Stimulated activated CD4-positive, alpha-beta T cell treated with anti-CD3 and anti-CD28 coated beads, Interleukin-4, amount 100 ng/mL, for 4 hours (primary cell): ENCODE data around the gene QPCT.
"Not testable (repeated sequence)": the region's sequence is repeated elsewhere in the genome, so short reads cannot be mapped to it uniquely, and the experiment has no call there.

Experiments used
- DNase-seq, 2 experiments: peaks; one replicate each; pipeline ENCODE4 v3.0.0-alpha.2; 2020

QPCT gene

DNA sequence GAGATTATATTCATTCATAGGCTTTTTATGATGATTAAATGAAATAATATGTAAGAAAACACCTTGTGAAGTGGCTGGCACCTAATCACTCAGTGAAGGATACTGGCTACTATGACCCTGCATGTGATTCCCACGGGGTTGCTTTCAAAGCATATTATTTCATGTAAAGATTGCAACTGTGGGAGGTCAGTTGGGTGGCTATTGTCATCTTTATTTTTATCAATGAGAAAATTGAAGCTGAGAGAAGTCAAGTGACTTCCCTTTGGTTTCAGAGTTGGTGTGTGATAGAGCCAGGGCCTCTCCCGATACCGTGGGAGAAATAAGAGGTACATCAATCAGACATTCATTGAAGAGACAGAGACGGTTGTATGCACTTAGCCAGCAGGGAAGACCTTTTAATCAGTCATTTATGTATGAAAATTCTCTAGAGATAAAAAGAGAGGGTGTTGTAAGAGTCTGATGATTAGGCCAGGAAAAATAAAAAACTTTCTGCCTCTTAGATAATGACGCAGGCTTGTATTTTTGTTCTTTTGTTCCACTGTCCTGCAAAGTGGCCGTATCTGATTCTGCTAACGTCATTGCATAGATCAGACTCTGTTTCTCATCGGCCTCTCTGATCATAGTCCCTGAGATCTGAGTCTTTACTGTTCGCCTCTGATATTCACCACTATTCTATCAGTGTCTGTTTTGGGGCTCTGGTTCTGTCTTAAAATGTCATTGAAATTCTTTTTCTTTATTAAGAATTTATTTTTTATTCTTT lies 50.5 kb downstream of the QPCT start:
- no peak for DNase-seq

DNA sequence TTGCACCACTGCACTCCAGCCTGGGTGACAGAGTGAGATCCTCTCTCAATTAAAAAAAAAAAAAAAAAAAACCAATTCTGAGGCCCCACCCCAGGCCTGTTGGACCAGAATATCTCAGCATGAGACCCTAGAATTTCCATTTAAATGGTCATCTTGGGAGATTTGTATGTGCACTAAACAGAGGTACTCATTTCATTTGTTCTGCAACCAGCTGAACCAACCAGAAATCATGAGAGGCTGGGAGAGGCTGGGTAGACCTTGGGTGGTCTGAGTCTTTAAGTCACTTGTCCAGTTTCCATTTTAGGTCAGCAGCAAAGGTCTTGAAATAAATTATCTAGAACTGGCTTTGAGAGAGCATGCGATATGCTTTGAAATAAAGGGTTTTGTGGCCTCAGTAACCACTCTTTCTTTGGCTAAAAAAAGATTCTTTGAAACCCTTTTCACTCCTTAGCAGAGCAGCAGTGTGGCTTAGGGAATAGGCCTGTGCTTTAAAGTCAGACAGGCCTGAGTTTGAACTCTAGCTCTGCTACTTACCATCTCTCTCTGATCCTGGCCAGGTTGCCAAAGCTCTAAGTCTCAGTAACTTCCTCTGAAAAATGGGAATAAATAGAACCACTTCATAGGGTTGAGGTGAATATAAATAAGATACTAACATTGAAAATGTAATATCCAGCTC lies 52.6 kb downstream of the QPCT start:
- DNase-seq: no peak

DNA sequence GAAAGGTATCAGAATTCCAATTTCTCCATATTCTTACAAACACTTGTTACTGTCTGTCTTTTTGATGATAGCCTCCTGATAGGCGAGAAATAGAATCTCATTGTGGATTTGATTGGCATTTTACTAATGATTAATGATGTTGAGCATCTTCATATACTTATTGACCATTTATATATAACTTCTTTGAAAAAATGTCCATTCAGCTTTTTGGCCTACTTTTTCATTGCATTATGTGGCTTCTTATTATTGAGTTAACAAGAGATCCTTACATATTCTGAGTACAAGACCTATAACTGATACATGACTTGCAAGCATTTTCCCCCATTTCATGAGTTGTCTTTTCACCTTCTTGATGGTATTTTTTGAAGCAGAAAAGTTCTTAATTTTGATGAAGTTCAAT lies 54.6 kb downstream of the QPCT start:
- DNase-seq: no peak

DNA sequence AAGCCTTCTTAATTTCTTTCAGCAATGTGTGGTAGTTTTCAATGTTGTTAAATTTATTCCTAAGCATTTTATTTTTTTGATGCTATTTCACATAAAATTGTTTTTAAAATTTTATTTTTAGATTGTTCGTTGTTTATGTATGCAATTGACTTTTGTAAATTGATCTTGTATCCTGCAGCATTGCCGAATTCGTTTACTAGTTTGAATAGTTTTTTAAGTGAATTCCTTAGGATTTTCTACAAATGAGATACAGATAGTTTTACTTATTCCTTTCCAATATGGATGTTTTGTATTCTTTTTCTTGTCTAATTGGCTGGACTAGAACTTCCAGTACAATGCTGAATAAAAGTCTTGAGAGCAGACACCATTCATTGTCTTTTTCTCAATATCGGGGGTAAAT lies 55.6 kb downstream of the QPCT start:
- no peak for DNase-seq

DNA sequence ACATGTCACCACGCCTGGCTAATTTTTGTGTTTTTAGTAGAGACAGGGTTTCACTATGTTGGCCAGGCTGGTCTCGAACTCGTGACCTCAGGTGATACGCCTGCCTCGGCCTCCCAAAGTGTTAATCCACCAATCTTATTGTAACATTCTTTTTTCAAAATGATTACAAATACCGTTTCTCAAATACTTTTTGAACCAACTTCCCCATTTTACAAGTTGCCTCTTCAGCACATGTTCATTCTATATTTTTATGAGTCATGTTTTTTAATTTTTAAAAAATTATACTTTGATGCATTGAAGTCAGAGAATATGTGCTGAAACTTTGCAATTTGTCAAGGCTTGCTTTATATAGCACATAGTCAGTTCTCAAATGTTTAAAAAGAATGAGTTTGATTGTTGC lies 58.2 kb downstream of the QPCT start:
- DNase-seq: no peak

DNA sequence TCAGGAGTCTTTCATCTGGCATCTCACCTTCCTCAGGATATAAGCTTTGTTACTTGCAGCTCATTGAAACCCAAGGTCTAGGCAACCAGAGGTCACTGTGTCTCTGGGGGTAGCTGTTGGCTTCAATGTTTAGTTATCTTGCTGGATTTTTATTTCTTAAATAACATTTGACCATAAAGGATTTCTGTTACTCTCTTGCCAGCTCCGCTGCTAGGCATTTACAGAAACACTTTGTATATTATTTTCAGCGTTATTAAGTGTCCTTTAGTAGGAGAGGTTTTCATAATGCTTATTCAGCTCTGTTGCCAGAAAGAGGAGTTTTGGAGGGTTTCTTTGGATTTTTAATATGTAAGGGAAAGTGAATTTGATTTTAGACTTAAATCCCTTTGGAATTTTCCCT lies 61.4 kb downstream of the QPCT start:
- no peak for DNase-seq

DNA sequence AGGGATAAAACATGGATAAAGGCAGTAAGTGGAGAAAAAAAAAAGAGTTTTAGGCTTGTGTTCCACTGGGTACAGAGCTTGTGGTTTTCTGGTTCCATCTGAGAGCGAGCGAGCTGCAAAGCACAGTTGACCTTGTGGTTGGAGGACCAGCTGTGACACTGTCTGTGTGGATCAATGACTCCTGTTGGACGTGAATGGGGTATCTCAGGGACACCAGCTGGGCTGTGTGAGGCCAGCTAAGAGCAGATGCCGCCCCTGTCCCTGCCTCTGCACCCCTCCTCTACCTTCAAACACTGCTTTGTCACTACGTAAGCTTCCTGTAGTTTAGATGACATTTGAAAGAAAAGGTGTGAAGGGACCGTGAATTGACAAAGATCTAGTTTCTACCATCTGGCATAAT lies 67.8 kb downstream of the QPCT start:
- DNase-seq: no peak

DNA sequence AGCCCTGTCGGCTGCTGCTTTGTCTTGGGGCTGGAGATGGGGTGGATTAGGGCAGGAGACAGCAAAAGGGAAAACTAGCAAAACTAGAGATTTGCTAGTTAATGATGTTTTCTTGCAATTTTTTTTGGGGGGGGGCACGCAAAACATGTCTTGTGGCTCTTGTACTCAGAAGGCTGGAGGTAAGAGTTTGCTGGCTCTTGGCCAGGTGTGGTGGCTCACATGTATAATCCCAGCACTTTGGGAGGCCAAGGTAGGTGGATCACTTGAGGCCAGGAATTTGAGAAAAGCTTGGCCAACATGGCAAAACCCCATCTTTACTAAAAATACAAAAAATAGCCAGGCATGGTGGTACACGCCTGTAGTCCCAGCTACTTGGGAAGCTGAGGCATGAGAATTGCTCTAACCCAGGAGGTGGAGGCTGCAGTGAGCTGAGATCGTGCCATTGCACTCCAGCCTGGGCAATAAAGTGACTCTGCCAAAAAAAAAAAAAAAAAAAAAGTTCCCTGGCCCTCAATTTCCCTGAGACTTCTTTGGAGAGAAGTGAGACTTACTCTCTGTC lies 69.6 kb downstream of the QPCT start:
- DNase-seq: not testable (repeated sequence)

DNA sequence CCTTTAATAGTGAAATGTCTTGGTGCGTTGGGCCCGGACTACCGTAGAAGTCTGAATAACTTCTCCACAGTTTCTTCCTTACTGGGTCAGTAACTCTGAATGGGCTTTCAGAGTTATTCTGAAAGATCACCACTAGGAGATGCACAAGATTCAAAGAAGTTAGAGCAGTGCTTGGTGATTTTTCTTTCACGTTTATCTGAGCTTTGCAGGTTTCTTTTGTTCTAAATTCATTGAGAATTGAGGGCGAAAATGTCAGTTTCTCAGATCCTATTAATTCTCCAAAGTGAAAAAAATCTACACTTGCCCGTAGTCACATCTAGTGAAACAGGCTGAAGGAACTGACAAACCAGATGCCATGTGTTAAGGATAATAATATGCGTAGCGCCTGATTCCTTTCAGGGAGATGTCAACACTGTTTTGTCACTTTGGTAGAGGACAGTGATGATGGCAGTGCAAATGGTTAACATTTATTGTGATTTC lies 70.1 kb downstream of the QPCT start:
- no peak for DNase-seq

DNA sequence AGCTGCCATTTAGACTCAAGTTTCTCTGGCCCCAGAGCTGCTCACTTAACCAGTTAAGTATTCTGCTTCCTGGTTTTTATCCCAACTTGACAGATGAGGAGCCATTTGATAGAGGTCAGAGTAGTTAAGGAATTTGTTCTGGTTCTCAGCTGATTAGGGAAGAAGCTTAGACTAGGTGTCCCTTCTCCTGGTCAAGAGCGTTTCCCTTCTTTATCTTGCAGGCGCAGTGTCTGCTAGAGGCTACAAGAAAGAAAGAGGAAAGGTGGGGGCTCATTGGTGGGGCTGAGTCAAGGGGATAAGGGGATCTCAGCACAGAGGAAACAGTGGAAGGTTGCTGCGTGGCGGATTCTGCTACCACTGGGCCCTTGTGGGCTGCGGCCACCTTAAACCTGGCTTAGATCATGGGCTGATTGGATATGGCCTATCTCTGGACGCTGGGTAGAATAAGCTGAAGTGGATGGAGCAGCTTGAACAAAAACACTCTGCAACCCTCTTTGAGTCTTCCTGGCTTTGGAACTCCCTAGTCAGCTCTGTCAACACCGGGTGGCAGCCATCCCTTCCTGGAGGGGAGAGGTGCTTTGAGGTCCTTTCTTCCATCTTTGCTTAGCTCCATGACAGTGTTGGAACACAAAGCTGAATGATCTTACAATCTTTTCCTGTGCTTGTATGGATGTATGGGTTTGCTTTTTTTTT lies 70.8 kb downstream of the QPCT start:
- DNase-seq: no peak

DNA sequence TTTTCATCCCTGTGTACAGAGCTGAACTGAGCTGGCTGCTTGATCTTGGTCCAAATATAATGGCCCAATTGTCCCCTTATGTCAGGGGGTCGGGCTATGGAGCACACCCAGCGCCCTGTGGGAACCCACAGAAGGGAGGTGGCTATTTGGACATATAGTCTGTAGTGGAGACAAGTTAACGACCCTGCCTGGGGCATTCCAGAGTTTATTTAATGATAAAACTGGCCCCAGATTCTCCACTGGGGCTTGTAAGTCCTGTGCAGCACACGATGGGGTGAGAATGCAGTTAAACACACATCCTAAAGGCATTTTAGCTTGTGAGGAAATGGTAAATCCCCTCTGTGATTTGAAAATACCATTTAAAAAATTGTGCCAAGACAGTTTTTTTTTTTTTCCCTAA lies 72.9 kb downstream of the QPCT start:
- no peak for DNase-seq

DNA sequence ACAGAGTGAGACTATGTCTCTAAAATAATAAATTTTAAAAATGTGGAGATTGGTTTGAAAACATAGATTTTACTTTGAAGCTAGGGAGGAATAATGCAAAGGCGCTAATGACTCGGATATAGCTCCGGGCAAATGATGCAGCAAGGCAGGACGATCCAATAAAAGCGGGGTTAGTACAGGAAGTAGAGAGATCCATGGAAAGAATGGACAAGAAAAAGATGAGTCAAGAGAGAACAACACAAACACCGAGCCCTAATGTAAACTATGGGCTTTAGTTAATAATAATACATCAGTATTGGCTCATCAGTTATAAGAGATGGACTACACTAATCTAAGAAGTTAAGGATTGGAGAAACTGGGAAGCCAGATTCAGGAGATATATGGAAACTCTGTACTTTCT lies 74.5 kb downstream of the QPCT start:
- no peak for DNase-seq

DNA sequence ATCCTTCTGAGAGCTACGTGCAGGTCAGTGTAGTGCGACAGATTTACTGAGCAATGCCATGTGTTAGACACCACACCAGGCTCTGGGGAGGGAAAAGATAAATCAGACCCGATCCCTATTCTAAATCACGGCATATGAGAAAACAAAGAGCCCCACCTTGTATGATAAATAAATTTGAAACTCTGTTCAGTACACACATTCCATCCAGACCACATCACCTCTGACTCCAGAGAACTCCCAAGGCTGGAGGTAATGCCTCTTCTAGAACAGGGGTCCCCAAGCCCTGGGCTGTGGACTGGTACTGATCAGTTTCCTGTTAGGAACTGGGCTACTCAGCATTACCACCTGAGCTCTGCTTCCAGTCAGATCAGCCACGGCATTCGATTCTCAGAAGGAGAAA lies 77.3 kb downstream of the QPCT start:
- DNase-seq: no peak

DNA sequence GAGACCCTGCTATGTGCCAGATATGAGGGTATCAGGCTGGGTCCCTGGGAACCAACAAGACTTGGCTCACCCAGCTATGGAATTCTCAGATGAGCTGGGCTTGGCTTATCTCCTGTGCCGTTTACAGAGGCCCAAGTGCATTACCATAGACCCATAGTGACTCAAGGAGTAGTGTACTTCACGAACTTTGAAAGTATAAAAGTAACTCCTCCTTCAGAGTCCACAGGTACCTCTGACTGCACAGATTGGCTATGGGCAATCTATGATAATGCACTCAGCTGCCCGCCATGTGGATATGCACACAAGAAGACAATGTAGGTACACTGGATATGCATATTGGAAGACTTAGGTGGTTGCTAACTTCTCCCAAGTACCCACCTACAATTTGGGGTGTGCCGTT lies 78.4 kb downstream of the QPCT start:
- no peak for DNase-seq
